OCI-LY1 (cell line): Measurements from ENCODE around the gene GBF1.

Experiments used
- H2AFZ ChIP-seq: fragments of 200-600 bp; sonication (generic), shearing (Covaris generic); 2 replicates; pipeline ENCODE4 v1.6.0; 2014; ENCODE audit warnings: antibody characterized with exemption, mild to moderate bottlenecking, low read length
- H3F3A ChIP-seq: fragments of 200-600 bp; sonication (generic), shearing (Covaris generic); 2 replicates; pipeline ENCODE4 v1.6.0; 2014; ENCODE audit warnings: mild to moderate bottlenecking, antibody characterized with exemption, low read length, moderate library complexity; ENCODE audit not compliant: insufficient read depth
- H3K27ac ChIP-seq: fragments of 200-600 bp; sonication (generic); 2 replicates; pipeline ENCODE4 v1.5.1; 2014; ENCODE audit warnings: low read length, mixed run types, mild to moderate bottlenecking, low read depth; ENCODE audit not compliant: poor library complexity, severe bottlenecking
- H3K27me3 ChIP-seq: fragments of 200-600 bp; sonication (generic); 2 replicates; pipeline ENCODE4 v1.6.0; 2014; ENCODE audit warnings: antibody characterized with exemption, mild to moderate bottlenecking, low read length, moderate library complexity; ENCODE audit not compliant: insufficient read depth
- H3K36me3 ChIP-seq: fragments of 200-600 bp; sonication (generic); 2 replicates; pipeline ENCODE4 v1.6.1; 2014; ENCODE audit warnings: mild to moderate bottlenecking, antibody characterized with exemption, low read length, moderate library complexity, mixed read lengths; ENCODE audit not compliant: insufficient read depth
- H3K4me1 ChIP-seq: fragments of 200-600 bp; sonication (generic); 2 replicates; pipeline ENCODE4 v1.5.1; 2014; ENCODE audit warnings: mild to moderate bottlenecking, low read length, moderate library complexity; ENCODE audit not compliant: insufficient read depth, severe bottlenecking
- H3K4me2 ChIP-seq: fragments of 200-600 bp; sonication (generic), shearing (Covaris generic); 2 replicates; pipeline ENCODE4 v1.6.1; 2014; ENCODE audit warnings: low read length
- H3K4me3 ChIP-seq: fragments of 200-600 bp; sonication (generic); 2 replicates; pipeline ENCODE4 v1.5.1; 2014; ENCODE audit warnings: low read length, low read depth, mild to moderate bottlenecking, mixed read lengths; ENCODE audit not compliant: poor library complexity, severe bottlenecking
- H3K79me2 ChIP-seq: fragments of 200-600 bp; shearing (Covaris generic); 2 replicates; pipeline ENCODE4 v1.6.1; 2016; ENCODE audit warnings: mixed run types, low read length, mixed read lengths; ENCODE audit not compliant: insufficient read depth
- H3K9ac ChIP-seq: fragments of 200-600 bp; sonication (generic), shearing (Covaris generic); 2 replicates; pipeline ENCODE4 v1.6.1; 2014; ENCODE audit warnings: mild to moderate bottlenecking, low read length, mixed read lengths
- H3K9me2 ChIP-seq: fragments of 200-600 bp; sonication (generic), shearing (Covaris generic); 2 replicates; pipeline ENCODE4 v1.6.1; 2014; ENCODE audit warnings: low read depth, mild to moderate bottlenecking, low read length, mixed read lengths
- H3K9me3 ChIP-seq: fragments of 200-600 bp; shearing (Covaris generic); 2 replicates; pipeline ENCODE4 v1.6.1; 2014; ENCODE audit warnings: low read length, mixed read lengths
- H4K20me1 ChIP-seq: fragments of 200-600 bp; sonication (generic), shearing (Covaris generic); 2 replicates; pipeline ENCODE4 v1.6.0; 2016; ENCODE audit warnings: mild to moderate bottlenecking, low read length; ENCODE audit not compliant: insufficient read depth
- EZH2 ChIP-seq: fragments of 200-600 bp; sonication (generic), shearing (Covaris generic); IDR thresholded peaks from 2 replicates; pipeline ENCODE4 v1.8.0; 2017; ENCODE audit warnings: borderline replicate concordance, mixed run types, mild to moderate bottlenecking, antibody characterized with exemption, low read length, moderate library complexity, mixed read lengths
- TF ChIP-seq, protein P1 (sequence below): fragments of 200-600 bp; sonication (generic), shearing (Covaris generic); IDR thresholded peaks from 2 replicates; pipeline ENCODE4 v1.5.1; 2017; ENCODE audit warnings: mild to moderate bottlenecking, antibody characterized with exemption, low read length, moderate library complexity, mixed read lengths

GBF1 gene

DNA sequence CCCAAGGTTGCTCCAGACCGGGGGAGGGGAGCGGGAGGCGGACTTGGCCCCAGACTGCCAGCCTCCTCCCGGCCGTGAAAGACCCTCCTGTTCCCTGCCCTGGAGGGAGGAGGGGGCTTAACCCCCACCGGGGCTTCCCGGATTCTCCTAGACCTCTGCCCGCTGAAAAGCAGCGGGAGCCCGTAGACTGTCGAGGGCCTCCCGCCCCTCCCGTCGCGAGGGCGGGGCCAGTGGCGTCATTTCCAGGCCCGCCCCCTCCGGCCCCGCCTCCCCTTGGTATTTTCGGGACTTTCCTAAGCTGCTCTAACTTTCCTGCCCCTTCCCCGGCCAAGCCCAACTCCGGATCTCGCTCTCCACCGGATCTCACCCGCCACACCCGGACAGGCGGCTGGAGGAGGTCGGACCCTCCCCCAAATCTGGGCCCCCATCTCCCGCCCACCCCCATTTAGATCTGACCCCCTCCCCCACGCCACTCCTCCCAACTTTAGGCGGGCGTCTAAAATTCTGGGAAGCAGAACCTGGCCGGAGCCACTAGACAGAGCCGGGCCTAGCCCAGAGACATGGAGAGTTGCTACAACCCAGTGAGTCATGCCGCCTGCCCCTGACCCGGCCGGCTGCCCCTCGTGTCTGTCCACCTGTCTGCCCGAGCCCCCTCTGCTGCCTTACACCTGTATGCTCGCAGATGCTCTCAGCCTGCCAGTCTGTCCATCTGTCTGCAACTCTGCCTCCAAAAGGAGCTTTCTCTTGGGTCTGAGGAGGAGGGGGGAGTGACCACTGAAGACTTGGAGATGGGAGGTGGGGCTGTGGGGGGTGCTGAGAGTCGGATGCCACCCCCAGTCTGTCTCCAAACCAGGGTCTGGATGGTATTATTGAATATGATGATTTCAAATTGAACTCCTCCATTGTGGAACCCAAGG is 150.3 kb downstream of the GBF1 start, which contains the start of gene NFKB2:
NFKB2 (plus strand) TSS at position 306 of the 917 bp plus-strand sequence; CDS start at position 561, 255 bp downstream.
- H3K4me1 ChIP-seq = peaks cover 26% of the 10 kb centered on the region
- H3K79me2 ChIP-seq = no peaks in the 10 kb centered on the region
- peak within 1 kb of the TSS; percentile 79 for H3K4me2 ChIP-seq
- TF ChIP-seq, protein P1, sequence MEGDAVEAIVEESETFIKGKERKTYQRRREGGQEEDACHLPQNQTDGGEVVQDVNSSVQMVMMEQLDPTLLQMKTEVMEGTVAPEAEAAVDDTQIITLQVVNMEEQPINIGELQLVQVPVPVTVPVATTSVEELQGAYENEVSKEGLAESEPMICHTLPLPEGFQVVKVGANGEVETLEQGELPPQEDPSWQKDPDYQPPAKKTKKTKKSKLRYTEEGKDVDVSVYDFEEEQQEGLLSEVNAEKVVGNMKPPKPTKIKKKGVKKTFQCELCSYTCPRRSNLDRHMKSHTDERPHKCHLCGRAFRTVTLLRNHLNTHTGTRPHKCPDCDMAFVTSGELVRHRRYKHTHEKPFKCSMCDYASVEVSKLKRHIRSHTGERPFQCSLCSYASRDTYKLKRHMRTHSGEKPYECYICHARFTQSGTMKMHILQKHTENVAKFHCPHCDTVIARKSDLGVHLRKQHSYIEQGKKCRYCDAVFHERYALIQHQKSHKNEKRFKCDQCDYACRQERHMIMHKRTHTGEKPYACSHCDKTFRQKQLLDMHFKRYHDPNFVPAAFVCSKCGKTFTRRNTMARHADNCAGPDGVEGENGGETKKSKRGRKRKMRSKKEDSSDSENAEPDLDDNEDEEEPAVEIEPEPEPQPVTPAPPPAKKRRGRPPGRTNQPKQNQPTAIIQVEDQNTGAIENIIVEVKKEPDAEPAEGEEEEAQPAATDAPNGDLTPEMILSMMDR = no peak
- no peak for TF ChIP-seq EZH2
- peak within 1 kb of the TSS; percentile 73 for H3K9ac ChIP-seq
- H3K27me3 ChIP-seq = no peaks in the 10 kb centered on the region
- no peaks in the 10 kb centered on the region for H3F3A ChIP-seq
- no peaks in the 10 kb centered on the region for H3K36me3 ChIP-seq
- H3K27ac ChIP-seq = peak within 1 kb of the TSS; percentile 73
- no peaks in the 10 kb centered on the region for H3K9me2 ChIP-seq
- peak within 1 kb of the TSS; percentile 79 for H3K4me3 ChIP-seq
- H4K20me1 ChIP-seq = no peaks in the 10 kb centered on the region
- no peak within 1 kb of the TSS for H2AFZ ChIP-seq
- H3K9me3 ChIP-seq = no peaks in the 10 kb centered on the region

DNA sequence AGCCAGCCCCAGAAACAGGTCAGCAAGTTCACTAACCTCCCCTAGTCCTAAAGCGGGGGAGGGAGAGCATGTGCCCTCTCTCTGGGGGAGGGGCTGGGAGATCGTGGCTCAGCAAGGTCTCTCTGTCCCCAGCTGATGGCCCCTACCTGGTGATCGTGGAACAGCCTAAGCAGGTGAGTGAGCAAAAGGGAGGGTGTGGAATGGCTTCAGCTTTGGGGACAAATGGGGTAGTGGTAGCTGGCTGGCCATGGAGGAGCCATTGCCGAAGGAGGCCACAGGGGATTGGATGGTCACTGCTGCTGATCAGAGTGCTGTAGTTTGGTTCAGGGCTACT is 151.0 kb downstream of the GBF1 start:
- Histone ChIP-seq H3K79me2 (no peaks in the 10 kb centered on the region), H3K4me2 (peak overlapping the region; percentile 79), H3K9ac (peak overlapping the region; percentile 73), H3F3A (no peaks in the 10 kb centered on the region), H3K36me3 (no peaks in the 10 kb centered on the region; the same call in 1 of the 2 replicates), H3K9me3 (no peaks in the 10 kb centered on the region), H2AFZ (no peak overlapping the region), H3K27me3 (no peaks in the 10 kb centered on the region), H3K27ac (peak overlapping the region; percentile 60), H4K20me1 (no peaks in the 10 kb centered on the region), H3K4me3 (peak overlapping the region; percentile 79), H3K9me2 (no peaks in the 10 kb centered on the region), H3K4me1 (peaks cover 26% of the 10 kb centered on the region)
- TF ChIP-seq, protein P1 = no peak
- no peak for TF ChIP-seq EZH2

DNA sequence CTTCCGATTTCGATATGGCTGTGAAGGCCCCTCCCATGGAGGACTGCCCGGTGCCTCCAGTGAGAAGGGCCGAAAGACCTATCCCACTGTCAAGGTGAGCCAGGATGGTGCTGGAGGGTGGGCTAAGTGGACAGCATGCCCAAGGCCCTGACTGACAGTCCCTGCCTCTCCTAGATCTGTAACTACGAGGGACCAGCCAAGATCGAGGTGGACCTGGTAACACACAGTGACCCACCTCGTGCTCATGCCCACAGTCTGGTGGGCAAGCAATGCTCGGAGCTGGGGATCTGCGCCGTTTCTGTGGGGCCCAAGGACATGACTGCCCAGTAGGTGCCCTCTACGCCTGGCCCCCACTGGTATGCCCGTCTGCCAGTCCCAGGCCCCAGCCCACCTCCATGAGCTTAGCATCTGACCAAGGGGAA is 151.4 kb downstream of the GBF1 start:
- Histone ChIP-seq H2AFZ (no peak overlapping the region), H3K9me3 (no peaks in the 10 kb centered on the region), H3K4me2 (peak overlapping the region; percentile 79), H4K20me1 (no peaks in the 10 kb centered on the region), H3K27ac (peak overlapping the region; percentile 60), H3K4me1 (peaks cover 26% of the 10 kb centered on the region), H3K79me2 (no peaks in the 10 kb centered on the region), H3K4me3 (peak overlapping the region; percentile 79), H3K9ac (peak overlapping the region; percentile 73; the same call in 1 of the 2 replicates), H3F3A (no peaks in the 10 kb centered on the region), H3K27me3 (no peaks in the 10 kb centered on the region), H3K9me2 (no peaks in the 10 kb centered on the region), H3K36me3 (no peaks in the 10 kb centered on the region; the same call in 1 of the 2 replicates)
- TF ChIP-seq, protein P1 = no peak
- TF ChIP-seq EZH2 = no peak
